AG10803 (cell line): ENCODE results near the gene CDK9.

Experiments used
- DNase-seq: peaks from one replicate; pipeline ENCODE4 v3.0.0; 2010; ENCODE audit warnings: low read depth
- H3K4me3 ChIP-seq: 2 replicates; pipeline ENCODE4 v1.5.1; 2011; ENCODE audit warnings: mild to moderate bottlenecking, low read length, control low read depth
- CTCF ChIP-seq: conservative IDR thresholded peaks from 2 replicates; pipeline ENCODE4 v1.5.1; 2011; ENCODE audit warnings: mild to moderate bottlenecking, low read length, control low read depth, inconsistent platforms

The CDK9 gene

DNA sequence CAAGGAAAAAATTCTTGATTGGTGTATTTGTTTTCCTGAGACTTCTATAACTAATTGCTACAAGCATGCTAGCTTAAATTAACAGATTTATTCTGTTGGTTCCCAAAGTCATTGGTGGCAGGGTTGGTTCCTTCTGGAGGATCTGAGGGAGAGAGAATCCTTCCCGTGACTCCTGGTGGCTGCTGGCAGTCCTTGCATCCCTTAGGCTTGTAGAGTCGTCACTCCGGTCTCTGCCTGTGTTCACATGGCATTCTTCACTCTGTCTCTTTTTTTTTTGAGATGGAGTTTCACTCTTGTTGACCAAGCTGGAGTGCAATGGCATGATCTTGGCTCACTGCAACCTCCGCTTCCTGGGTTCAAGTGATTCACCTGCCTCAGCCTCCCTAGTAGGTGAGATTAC lies 5.3 kb downstream of the CDK9 start:
- TF ChIP-seq CTCF: no peak; the same call in 1 of the 2 replicates
- no peak for DNase-seq
- H3K4me3 ChIP-seq: no peak overlapping the region

- H3K4me3 ChIP-seq: no peak overlapping the region
- no peak for DNase-seq
- TF ChIP-seq CTCF: no peak
Measured at GRCh38 chr9:127792417-127793031, 6.7 kb downstream of the CDK9 start.

DNA sequence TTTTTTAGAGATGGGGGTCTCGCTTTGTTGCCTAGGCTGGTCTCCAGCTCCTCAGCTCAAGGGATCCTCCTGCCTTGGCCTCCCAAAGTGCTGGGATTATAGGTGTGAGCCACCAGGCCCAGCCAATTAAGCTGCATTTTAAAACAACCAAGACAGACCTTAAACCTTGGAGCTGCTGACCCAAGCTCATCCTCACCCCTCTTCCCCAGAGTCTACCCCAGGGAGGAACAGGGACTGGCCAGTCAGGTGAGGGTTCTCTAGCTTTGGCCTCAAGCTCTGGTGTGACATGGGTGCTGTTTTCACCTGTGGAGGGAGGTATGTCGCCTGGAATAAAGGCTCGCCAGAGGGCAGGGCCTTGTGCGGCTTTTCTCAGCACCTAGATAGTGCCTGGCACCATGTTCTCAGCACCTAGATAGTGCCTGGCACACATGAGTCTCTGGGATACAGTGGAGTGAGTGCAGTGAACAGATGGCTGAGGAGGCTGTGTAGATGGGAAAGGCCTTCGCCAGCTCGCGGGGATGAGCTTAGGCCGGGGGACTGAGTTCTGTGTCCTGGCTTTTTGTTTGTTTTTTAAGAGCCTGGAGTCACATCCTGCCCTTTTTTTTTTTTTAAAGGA lies 7.4 kb downstream of the CDK9 start:
- DNase-seq: no peak
- TF ChIP-seq CTCF: no peak
- H3K4me3 ChIP-seq: no peak overlapping the region

GRCh38 chr9:127794001-127794791 lies 8.4 kb downstream of the CDK9 start:
- no peak for DNase-seq
- no peak overlapping the region for H3K4me3 ChIP-seq
- no peak for TF ChIP-seq CTCF

- TF ChIP-seq CTCF: no peak
- DNase-seq: peak; percentile 54
- no peak overlapping the region for H3K4me3 ChIP-seq
Measured at GRCh38 chr9:127796225-127796813, 10.5 kb downstream of the CDK9 start.

GRCh38 chr9:127796852-127797370 lies 11.1 kb downstream of the CDK9 start:
- DNase-seq: no peak
- H3K4me3 ChIP-seq: no peak overlapping the region
- TF ChIP-seq CTCF: no peak
